ENCODE data around the gene CCDC157. TPM values are rescaled to one million over a fixed set of nuclear protein-coding genes. Genes with fewer than 3 reads are reported as not detected.

Gene CCDC157
- total RNA-seq, 1 donor = 1.3 TPM

DNA sequence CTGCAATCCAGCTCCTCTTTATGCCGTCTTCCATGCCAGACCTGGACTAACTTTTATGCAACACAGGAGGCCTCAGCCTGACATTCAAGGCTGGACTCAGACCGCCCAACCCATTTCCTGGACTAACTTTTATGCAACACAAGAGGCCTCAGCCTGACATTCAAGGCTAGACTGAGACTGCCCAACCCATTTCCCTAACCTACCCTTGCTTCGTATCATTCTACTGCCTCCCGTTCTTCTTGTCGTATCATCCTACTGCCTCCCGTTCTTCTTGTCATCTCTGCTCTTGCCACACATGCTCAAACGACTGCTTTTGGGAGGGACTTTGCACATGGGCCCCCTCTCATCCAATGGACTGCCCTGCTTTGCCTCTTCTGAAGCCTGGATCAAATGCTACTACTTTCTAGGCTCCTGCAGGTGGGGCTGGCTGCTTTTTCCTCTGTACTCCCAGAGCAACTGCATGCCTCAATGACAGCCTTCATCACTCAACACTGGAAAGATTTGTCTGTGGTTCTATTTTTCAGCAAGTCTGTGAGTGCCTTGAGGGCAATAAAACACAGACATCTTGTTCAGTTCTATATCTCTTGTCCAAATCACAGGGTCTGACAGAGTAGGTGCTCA is 37.9 kb upstream of the CCDC157 start:
- TF ChIP-seq CTCF (IDR thresholded peaks at IDR 0.05; ENCODE audit: insufficient read depth, low read depth, low read length) = peak; percentile 19
- peak; percentile 59 for DNase-seq (ENCODE audit: low read depth)
- no peak overlapping the region for H3K4me3 ChIP-seq (ENCODE audit: low read depth, low read length)

DNA sequence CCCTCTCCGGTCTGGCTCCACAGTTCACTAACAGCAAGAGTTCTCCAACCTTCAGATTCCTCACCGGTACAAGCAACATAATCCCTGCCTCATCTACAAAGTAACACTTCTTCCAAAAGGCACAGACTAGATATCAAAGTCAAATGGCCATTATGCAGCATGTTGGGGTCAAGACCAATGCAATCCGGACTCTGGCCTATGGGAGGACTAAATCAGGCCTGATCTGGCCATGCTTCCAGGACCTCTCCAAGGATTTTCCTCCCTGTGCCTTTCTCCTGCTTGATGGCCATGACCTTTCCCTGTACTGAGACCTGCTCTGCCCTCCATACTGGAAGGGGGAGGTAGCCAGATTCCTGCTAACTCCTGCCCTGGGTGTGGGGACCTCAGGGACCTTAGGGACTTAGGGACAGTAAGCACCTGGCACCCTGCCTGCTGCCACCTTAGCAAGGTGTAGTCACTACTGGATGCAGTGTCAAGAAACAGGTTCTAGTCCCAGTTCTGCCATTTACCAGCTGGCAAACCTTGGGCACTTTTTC is 36.7 kb upstream of the CCDC157 start:
- no peak for TF ChIP-seq CTCF (IDR thresholded peaks at IDR 0.05; ENCODE audit: insufficient read depth, low read depth, low read length)
- DNase-seq (ENCODE audit: low read depth) = no peak
- no peak overlapping the region for H3K4me3 ChIP-seq (ENCODE audit: low read depth, low read length)

DNA sequence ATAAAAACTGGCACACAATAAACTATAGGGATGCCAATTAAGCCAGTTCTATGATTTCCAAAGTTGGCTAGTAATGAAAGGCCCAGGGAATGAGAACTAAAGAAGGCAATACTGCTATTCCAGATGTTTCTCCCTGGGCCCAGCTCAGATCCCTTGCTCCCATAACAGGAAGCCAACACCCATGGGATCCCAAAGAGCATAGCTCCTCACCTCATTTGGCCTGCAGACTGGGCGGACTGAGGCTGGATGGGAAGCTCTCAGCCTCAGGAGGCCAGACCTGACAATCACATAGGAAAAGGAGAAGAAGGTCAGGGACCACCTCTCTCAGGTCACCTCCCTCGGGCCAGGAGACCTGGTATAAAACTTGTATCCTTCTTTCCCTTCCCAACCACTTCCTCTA is 35.3 kb upstream of the CCDC157 start:
- no peak for TF ChIP-seq CTCF (IDR thresholded peaks at IDR 0.05; ENCODE audit: insufficient read depth, low read depth, low read length)
- no peak for DNase-seq (ENCODE audit: low read depth)

DNA sequence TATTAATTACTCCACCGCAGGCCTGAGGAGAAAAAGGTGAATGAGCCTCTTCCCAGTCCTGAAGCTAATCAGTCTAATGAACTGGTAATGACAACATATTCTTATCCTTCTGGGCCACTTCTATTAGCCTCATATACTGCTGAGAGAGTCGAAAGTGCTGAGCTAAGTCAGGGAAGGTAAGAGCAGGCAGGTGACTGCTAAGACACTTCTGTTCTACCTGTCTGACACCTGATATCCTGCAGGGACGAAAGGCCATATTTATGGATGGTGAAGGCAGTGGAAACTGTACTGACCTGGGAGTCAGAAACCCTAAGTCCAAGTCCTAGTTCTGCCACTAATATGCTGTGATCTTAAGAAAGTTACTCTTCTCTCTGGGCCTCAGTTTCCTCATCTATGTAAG is 33.6 kb upstream of the CCDC157 start:
- H3K4me3 ChIP-seq (ENCODE audit: low read depth, low read length) = no peak overlapping the region
- TF ChIP-seq CTCF (IDR thresholded peaks at IDR 0.05; ENCODE audit: insufficient read depth, low read depth, low read length) = no peak
- DNase-seq (ENCODE audit: low read depth) = no peak

More for the DNA sequence above, 35.3 kb upstream of the CCDC157 start:
- H3K4me3 ChIP-seq (ENCODE audit: low read depth, low read length) = no peak overlapping the region

DNA sequence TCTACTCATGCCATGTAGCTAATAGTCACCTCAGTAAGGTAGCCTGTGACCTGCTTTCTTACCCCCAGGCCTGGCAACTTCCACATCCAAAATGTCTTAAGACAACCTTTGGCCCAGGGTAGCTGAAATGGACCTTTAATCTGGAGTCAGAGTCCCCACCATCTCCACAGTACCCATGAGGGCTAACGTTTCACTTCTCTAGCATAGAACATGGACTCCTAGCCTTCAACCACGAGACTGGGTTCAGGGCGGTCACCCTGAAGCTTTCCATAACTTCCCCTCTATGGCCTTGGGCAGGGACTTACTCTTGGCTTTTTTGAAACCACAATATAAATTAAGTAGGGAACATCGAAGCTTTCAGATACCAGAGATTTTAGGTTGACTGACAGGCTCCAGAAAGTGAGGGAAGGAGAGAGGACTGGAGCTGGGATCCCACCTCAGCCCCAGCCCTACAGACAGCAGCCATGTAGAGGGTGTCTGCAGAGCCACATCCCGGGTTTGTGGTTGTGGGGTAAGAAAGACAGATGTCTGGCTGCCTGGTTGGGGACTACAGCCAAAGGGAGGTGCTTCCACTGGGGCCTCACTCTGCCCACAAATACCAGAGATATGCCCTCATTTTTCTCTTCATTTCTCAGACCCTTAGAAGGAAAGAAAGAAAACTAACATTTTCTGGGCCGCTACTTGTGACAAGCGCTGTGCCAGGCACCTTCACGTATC is 32.6 kb upstream of the CCDC157 start:
- H3K4me3 ChIP-seq (ENCODE audit: low read depth, low read length) = peak overlapping the region; percentile 89
- peak; percentile 65 for DNase-seq (ENCODE audit: low read depth)
- no peak for TF ChIP-seq CTCF (IDR thresholded peaks at IDR 0.05; ENCODE audit: insufficient read depth, low read depth, low read length)

DNA sequence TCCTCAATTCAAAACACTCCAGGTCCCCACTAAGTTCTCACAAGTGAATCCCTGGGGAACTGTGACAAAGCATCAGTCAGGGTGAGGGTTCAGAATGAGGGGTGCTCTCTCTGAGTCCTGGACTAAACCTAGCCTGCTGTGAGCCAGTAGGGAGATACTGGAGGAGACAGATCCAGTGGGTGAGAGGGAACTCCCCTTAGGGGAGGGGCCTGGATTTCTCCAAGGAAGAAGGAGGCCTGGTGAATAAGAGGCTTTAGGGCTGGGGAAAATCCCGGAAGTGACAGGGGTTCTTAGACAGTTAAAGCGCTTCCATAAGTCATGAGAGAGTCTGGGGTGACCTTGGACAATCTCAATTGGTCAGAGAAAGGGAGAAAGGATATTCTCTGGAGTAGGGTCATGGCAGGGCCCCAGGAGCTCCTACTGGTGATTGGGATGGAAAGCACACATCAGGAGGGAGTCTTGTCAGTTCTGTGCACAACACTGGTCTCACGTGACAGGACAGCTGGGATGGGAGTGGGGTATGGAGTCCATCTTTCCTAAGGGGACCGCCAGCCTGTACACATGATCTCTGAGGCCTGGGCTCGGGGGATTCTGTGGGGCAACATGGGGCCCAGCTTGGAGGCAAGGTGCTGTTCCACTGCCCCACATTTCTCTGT is 31.6 kb upstream of the CCDC157 start:
- H3K4me3 ChIP-seq (ENCODE audit: low read depth, low read length) = peak overlapping the region; percentile 89
- peak; percentile 97 for DNase-seq (ENCODE audit: low read depth)
- TF ChIP-seq CTCF (IDR thresholded peaks at IDR 0.05; ENCODE audit: insufficient read depth, low read depth, low read length) = no peak

All from fibroblast of villous mesenchyme (primary cell).